GM19328 (cell line): Measurements from ENCODE around the gene NAP1L1.
"Not testable (repeated sequence)": the region's sequence is repeated elsewhere in the genome, so short reads cannot be mapped to it uniquely, and the experiment has no call there.

Experiments used
- ATAC-seq: cut with Tn5 transposase; IDR thresholded peaks from one replicate; pipeline ENCODE4 v1.9.1; 2021; ENCODE audit warnings: mild to moderate bottlenecking, moderate library complexity; ENCODE audit not compliant: unreplicated experiment

Gene NAP1L1

DNA sequence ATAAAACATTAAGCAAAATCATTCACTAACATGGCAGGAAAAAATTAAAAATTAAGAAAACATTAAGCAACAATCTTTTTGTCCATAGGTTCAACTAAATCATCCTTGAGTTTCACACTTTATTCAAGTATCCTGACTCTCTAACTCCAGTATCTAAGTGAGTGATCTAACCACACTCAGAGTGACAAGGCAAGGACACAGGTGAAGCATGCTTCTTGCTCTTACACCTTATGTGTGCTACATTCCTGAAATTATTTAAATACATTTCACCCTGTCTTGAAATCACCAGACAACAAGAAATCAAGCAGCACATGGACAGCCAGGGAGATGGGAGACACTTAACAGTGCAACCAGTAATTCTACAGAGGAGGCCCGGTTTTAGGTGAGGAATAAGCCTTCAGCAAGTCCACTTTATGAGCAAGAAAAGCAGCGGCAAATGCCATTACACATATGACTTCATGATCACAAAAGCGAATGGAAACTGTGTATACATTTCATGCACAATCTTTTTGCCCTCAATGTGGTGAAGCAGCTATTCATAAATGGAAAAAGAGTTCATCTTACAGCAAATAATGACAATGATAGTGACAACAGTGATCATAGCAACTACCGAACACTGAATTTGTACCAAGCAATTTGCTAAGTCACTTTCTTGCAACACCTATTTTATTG, 90.3 kb downstream of the NAP1L1 start:
- no peak for ATAC-seq

DNA sequence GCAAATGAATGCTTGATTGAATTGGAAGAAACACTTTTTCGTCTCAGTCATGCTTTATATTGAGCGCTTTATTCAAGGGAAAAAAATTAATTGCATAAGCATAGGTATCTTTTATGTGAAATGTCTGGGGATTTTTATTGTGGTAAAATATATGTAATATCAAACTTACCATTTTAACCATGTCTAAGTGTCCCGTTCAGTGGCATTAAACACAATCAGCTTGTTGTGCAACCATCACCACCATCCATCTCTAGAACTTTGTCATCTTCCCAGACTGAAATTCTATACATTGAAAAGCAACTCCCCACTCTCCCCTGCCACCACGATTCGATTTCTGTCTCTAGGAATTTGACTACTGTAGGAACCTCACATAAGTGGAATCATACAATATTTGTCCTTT, 92.7 kb downstream of the NAP1L1 start:
- no peak for ATAC-seq

DNA sequence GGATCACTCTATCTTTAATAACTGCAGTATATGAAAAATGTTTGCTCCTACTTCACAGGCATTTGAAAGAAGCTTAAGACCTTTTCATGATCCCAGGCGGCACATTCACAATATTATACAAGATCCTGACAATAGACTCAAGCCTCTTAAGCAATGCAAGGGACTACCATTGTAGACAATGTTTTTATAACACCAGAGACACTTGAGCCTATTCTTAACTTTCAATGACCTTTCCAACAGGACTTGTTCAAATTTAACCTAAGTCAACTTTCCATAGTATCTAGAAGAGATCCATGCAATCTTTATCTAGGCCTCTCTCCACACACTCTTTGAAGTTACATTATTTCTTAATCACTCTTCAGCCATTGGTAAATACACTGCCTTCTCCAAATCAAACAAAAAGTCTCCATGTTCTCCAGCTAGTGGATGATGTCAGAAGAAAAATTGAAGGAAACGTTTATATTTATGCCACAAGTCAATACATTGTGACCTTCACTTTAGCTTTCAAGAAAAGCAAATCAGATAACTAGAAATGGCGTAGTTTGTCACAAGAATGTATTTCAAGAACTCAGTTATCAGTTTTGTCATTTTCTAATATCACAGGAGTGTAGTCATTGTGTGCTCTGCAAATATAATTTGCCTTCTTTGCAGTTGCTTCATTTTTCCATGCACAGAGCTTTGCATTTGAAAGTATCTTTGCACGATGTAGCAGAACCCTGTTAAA, 94.1 kb downstream of the NAP1L1 start:
- no peak for ATAC-seq

- not testable (repeated sequence) for ATAC-seq
Observed at GRCh38 chr12:75987709-75988108, 96.8 kb downstream of the NAP1L1 start.
